ENCODE measurements around the gene PPP1CA.

The PPP1CA gene

DNA sequence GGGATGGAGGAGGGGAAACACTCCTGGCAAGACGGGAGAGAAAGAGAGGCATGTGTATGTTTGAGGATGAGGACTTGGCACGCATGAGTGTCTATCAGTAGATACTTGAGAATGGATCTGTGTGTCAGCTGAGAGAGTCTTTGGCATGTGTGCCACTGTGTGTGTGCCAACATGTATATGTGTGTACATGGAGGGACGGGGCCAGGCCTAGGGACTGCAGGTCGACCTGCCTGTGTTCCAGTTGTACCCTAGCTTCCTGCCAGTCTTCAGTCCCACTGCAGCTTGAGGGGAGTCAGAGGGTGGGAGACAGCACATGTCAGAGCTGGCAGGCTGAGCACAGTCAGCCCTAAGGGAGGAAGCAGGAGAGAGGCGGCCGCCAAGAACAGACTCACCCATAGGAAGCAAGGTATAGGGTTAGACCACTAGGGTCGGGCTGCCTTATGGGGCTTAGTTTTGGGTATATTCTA, 33.9 kb downstream of the PPP1CA start:
- Histone ChIP-seq H3K27ac (ENCODE audit: low read length) (no peak overlapping the region), H3K9me3 (ENCODE audit: insufficient read depth, low read length, severe bottlenecking) (no peaks in the 10 kb centered on the region), H3K4me2 (ENCODE audit: insufficient read depth, low read length) (no peak overlapping the region), H3K9ac (ENCODE audit: low read depth, low read length) (no peak overlapping the region), H3K36me3 (ENCODE audit: insufficient read depth, low read length) (no peaks in the 10 kb centered on the region), H4K20me1 (ENCODE audit: insufficient read depth, low read length) (peaks cover 22% of the 10 kb centered on the region), H2AFZ (ENCODE audit: low read depth, low read length) (no peak overlapping the region), H3K4me3 (ENCODE audit: low read depth in 1 of 2, low read length in 2 of 2) (no peak overlapping the region), H3K79me2 (ENCODE audit: insufficient read depth, low read length) (no peaks in the 10 kb centered on the region), H3K27me3 (ENCODE audit: insufficient read depth, low read length, poor library complexity) (peaks cover 40% of the 10 kb centered on the region), H3K4me1 (ENCODE audit: insufficient read depth, low read length) (peaks cover 17% of the 10 kb centered on the region)
- DNase-seq (no peak), ATAC-seq (ENCODE audit: insufficient read depth, low read depth) (no peak)
- no peak for TF ChIP-seq EZH2 (IDR thresholded peaks at IDR 0.05; ENCODE audit: borderline replicate concordance, low read depth, low read length, severe bottlenecking)
- TF ChIP-seq, protein P1, sequence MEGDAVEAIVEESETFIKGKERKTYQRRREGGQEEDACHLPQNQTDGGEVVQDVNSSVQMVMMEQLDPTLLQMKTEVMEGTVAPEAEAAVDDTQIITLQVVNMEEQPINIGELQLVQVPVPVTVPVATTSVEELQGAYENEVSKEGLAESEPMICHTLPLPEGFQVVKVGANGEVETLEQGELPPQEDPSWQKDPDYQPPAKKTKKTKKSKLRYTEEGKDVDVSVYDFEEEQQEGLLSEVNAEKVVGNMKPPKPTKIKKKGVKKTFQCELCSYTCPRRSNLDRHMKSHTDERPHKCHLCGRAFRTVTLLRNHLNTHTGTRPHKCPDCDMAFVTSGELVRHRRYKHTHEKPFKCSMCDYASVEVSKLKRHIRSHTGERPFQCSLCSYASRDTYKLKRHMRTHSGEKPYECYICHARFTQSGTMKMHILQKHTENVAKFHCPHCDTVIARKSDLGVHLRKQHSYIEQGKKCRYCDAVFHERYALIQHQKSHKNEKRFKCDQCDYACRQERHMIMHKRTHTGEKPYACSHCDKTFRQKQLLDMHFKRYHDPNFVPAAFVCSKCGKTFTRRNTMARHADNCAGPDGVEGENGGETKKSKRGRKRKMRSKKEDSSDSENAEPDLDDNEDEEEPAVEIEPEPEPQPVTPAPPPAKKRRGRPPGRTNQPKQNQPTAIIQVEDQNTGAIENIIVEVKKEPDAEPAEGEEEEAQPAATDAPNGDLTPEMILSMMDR (IDR thresholded peaks at IDR 0.05; ENCODE audit: borderline replicate concordance, extremely low read depth, low read length, poor library complexity, severe bottlenecking): no peak

DNA sequence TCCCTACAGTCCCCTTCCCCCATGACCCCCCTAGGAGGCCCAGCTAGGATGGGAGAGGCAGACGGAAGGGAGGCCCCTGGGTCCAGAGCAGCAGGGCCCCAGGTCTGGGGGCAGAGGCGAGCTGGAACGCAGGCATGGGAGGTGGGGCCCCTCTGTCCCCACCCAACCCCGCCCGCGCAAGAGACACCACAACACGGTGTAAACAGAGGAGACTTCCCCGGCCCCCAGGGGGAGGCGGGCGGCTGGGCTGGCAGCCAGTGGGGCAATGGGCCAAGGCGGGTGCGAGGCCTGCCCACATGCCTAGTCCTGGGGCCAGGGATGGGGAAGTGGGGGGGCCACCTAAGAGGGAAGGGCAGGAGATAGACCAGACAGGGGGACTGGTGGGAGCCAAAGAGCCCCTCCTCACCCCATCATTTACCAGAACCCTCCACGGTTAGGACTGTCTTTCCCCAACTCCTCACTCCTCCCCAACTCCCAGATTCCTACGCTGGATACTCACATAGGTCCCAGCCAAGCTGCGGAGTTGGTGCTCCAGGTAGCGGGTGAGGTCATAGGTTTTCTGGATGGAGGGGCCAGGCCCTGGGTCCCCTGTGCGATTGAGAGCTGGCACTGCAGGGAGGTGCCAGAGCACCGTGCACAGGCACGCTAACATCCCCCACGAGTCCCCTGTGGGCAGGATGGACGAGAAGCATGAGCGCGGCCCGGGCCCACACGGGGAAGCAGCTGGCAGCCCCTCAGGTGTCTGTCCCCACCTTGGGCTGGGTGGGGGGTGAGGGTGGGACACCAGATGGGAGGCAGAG, 34.5 kb downstream of the PPP1CA start:
- Histone ChIP-seq H3K4me3 (ENCODE audit: low read depth in 1 of 2, low read length in 2 of 2) (no peak overlapping the region), H4K20me1 (ENCODE audit: insufficient read depth, low read length) (peaks cover 21% of the 10 kb centered on the region), H3K27me3 (ENCODE audit: insufficient read depth, low read length, poor library complexity) (peaks cover 34% of the 10 kb centered on the region), H3K36me3 (ENCODE audit: insufficient read depth, low read length) (no peaks in the 10 kb centered on the region), H3K27ac (ENCODE audit: low read length) (no peak overlapping the region), H3K79me2 (ENCODE audit: insufficient read depth, low read length) (no peaks in the 10 kb centered on the region), H3K4me1 (ENCODE audit: insufficient read depth, low read length) (peaks cover 12% of the 10 kb centered on the region), H3K9me3 (ENCODE audit: insufficient read depth, low read length, severe bottlenecking) (no peaks in the 10 kb centered on the region), H3K9ac (ENCODE audit: low read depth, low read length) (no peak overlapping the region), H3K4me2 (ENCODE audit: insufficient read depth, low read length) (no peak overlapping the region), H2AFZ (ENCODE audit: low read depth, low read length) (no peak overlapping the region)
- no peak for ATAC-seq (ENCODE audit: insufficient read depth, low read depth)
- DNase-seq: no peak
- TF ChIP-seq, protein P1 (IDR thresholded peaks at IDR 0.05; ENCODE audit: borderline replicate concordance, extremely low read depth, low read length, poor library complexity, severe bottlenecking): no peak
- no peak for TF ChIP-seq EZH2 (IDR thresholded peaks at IDR 0.05; ENCODE audit: borderline replicate concordance, low read depth, low read length, severe bottlenecking)

DNA sequence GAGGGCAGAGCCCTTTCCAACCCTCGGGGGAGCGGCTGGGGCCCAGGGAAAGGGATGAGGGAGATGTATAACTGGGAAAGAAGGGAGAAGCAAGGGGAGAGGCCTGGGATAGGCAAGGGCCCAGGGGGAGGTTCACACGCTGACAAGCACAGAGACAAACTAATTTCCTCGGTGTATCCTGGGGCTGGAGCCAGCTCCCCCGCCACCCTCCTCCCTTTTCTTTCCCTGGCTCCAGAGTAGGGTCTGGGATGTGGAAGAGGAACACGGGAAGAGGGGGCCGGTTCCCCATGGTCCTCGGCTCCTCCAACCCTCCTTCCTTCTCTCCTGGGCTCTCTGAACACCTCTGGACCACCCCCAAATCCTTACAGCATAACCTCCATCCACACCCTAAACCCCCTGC, 35.1 kb downstream of the PPP1CA start:
- no peaks in the 10 kb centered on the region for H3K36me3 ChIP-seq (ENCODE audit: insufficient read depth, low read length)
- DNase-seq: no peak
- H3K4me2 ChIP-seq (ENCODE audit: insufficient read depth, low read length): no peak overlapping the region
- no peaks in the 10 kb centered on the region for H3K9me3 ChIP-seq (ENCODE audit: insufficient read depth, low read length, severe bottlenecking)
- H3K4me1 ChIP-seq (ENCODE audit: insufficient read depth, low read length): peaks cover 9% of the 10 kb centered on the region
- H3K4me3 ChIP-seq (ENCODE audit: low read depth in 1 of 2, low read length in 2 of 2): no peak overlapping the region
- H3K27ac ChIP-seq (ENCODE audit: low read length): no peak overlapping the region
- H4K20me1 ChIP-seq (ENCODE audit: insufficient read depth, low read length): peaks cover 15% of the 10 kb centered on the region
- H3K79me2 ChIP-seq (ENCODE audit: insufficient read depth, low read length): no peaks in the 10 kb centered on the region
- H3K27me3 ChIP-seq (ENCODE audit: insufficient read depth, low read length, poor library complexity): peaks cover 28% of the 10 kb centered on the region
- TF ChIP-seq, protein P1 (IDR thresholded peaks at IDR 0.05; ENCODE audit: borderline replicate concordance, extremely low read depth, low read length, poor library complexity, severe bottlenecking): no peak
- TF ChIP-seq EZH2 (IDR thresholded peaks at IDR 0.05; ENCODE audit: borderline replicate concordance, low read depth, low read length, severe bottlenecking): no peak
- H2AFZ ChIP-seq (ENCODE audit: low read depth, low read length): no peak overlapping the region
- no peak for ATAC-seq (ENCODE audit: insufficient read depth, low read depth)
- no peak overlapping the region for H3K9ac ChIP-seq (ENCODE audit: low read depth, low read length)
